Neural progenitor cell (in vitro differentiated cells): ENCODE data around the gene NR4A1. TPM values are rescaled to one million over a fixed set of nuclear protein-coding genes. Genes with fewer than 3 reads are reported as not detected.

ENCODE experiments used
- DNase-seq: peaks from one replicate; pipeline ENCODE4 v3.0.0-alpha.2; 2016; ENCODE audit warnings: low spot score
- H2AFZ ChIP-seq: fragments of 200-600 bp; sonication (generic); replicated peaks from 2 replicates; pipeline ENCODE4 v1.6.1; 2016; ENCODE audit warnings: antibody characterized with exemption
- H3F3A ChIP-seq: fragments of 200-600 bp; sonication (generic); 2 replicates; pipeline ENCODE4 v1.6.1; 2016; ENCODE audit warnings: antibody characterized with exemption, low read depth
- H3K27ac ChIP-seq: fragments of 200-600 bp; sonication (generic); 2 replicates; pipeline ENCODE4 v1.5.1; 2016; ENCODE audit warnings: mild to moderate bottlenecking
- H3K27me3 ChIP-seq: fragments of 200-600 bp; sonication (generic); 2 replicates; pipeline ENCODE4 v1.6.1; 2016; ENCODE audit warnings: mild to moderate bottlenecking, moderate library complexity
- H3K36me3 ChIP-seq: fragments of 200-600 bp; sonication (generic); 2 replicates; pipeline ENCODE4 v1.5.1; 2016
- H3K4me1 ChIP-seq: fragments of 200-600 bp; sonication (generic); 2 replicates; pipeline ENCODE4 v1.6.1; 2016; ENCODE audit warnings: mixed run types
- H3K4me2 ChIP-seq: fragments of 200-600 bp; sonication (generic); 2 replicates; pipeline ENCODE4 v1.6.1; 2016
- H3K4me3 ChIP-seq: fragments of 200-600 bp; sonication (generic); 2 replicates; pipeline ENCODE4 v1.5.1; 2016
- H3K79me2 ChIP-seq: fragments of 200-600 bp; sonication (generic); 2 replicates; pipeline ENCODE4 v1.6.1; 2016; ENCODE audit warnings: low read depth
- H3K9ac ChIP-seq: fragments of 200-600 bp; sonication (generic); 2 replicates; pipeline ENCODE4 v1.6.1; 2016
- H3K9me3 ChIP-seq: fragments of 200-600 bp; sonication (generic); 2 replicates; pipeline ENCODE4 v1.5.1; 2016; ENCODE audit warnings: low read depth
- H4K20me1 ChIP-seq: fragments of 200-600 bp; sonication (generic); 2 replicates; pipeline ENCODE4 v1.6.1; 2016; ENCODE audit warnings: low read depth
- H3K27ac Mint-ChIP-seq: 3 replicates; pipeline ENCODE4 v1.8.0; 2021; ENCODE audit warnings: mixed read lengths
- H3K27me3 Mint-ChIP-seq: 2 replicates; pipeline ENCODE4 v1.8.0; 2022; ENCODE audit warnings: low read depth, mild to moderate bottlenecking, inconsistent platforms, moderate library complexity, mixed read lengths; ENCODE audit not compliant: insufficient read depth
- H3K36me3 Mint-ChIP-seq: 3 replicates; pipeline ENCODE4 v1.8.0; 2021; ENCODE audit warnings: mixed read lengths
- H3K4me1 Mint-ChIP-seq: 3 replicates; pipeline ENCODE4 v1.8.0; 2021; ENCODE audit warnings: mixed read lengths
- H3K4me3 Mint-ChIP-seq: 3 replicates; pipeline ENCODE4 v1.8.0; 2021; ENCODE audit warnings: mild to moderate bottlenecking, moderate library complexity, mixed read lengths
- H3K9me3 Mint-ChIP-seq: 3 replicates; pipeline ENCODE4 v1.8.0; 2020; ENCODE audit warnings: mixed read lengths
- EZH2 ChIP-seq: fragments of 200-600 bp; sonication (generic); IDR thresholded peaks from 2 replicates; pipeline ENCODE4 v1.6.1; 2017; ENCODE audit warnings: antibody characterized with exemption, mild to moderate bottlenecking, moderate library complexity
- EZH2phosphoT487 ChIP-seq: fragments of 200-600 bp; sonication (generic); IDR thresholded peaks from 2 replicates; pipeline ENCODE4 v1.6.1; 2017; ENCODE audit warnings: antibody characterized with exemption
- total RNA-seq: library from RNA; depleted of rRNA; stranded (reverse); fragments of >200 nt; gene quantifications from 2 replicates; pipeline ENCODE4 v1.2.3, GENCODE V29; 2015; ENCODE audit warnings: low replicate concordance
- TF ChIP-seq, protein P1 (sequence below): fragments of 200-600 bp; sonication (generic); IDR thresholded peaks from 2 replicates; pipeline ENCODE4 v1.5.1; 2017; ENCODE audit warnings: antibody characterized with exemption, mild to moderate bottlenecking

Gene NR4A1
- total RNA-seq, 1 donor from 2014 or later = 8.2 TPM

- Mint-ChIP-seq H3K4me3 (peak overlapping the region; percentile 71), H3K36me3 (no peaks in the 10 kb centered on the region)
- peak overlapping the region; percentile 49 for H3K4me2 ChIP-seq
Measured at GRCh38 chr12:52020539-52021336, 30.5 kb upstream of the NR4A1 start.

GRCh38 chr12:52022841-52023181 is 28.4 kb upstream of the NR4A1 start:
- H3K79me2 ChIP-seq = no peaks in the 10 kb centered on the region
- H3K27me3 Mint-ChIP-seq = peaks cover 19% of the 10 kb centered on the region
- no peak overlapping the region for H3K9ac ChIP-seq
- DNase-seq = peak; percentile 63
- peak overlapping the region; percentile 46 for H3K4me3 ChIP-seq
- H2AFZ ChIP-seq = peak overlapping the region; percentile 92
- no peaks in the 10 kb centered on the region for H3K36me3 Mint-ChIP-seq
- no peak for TF ChIP-seq EZH2phosphoT487
- TF ChIP-seq, protein P1, sequence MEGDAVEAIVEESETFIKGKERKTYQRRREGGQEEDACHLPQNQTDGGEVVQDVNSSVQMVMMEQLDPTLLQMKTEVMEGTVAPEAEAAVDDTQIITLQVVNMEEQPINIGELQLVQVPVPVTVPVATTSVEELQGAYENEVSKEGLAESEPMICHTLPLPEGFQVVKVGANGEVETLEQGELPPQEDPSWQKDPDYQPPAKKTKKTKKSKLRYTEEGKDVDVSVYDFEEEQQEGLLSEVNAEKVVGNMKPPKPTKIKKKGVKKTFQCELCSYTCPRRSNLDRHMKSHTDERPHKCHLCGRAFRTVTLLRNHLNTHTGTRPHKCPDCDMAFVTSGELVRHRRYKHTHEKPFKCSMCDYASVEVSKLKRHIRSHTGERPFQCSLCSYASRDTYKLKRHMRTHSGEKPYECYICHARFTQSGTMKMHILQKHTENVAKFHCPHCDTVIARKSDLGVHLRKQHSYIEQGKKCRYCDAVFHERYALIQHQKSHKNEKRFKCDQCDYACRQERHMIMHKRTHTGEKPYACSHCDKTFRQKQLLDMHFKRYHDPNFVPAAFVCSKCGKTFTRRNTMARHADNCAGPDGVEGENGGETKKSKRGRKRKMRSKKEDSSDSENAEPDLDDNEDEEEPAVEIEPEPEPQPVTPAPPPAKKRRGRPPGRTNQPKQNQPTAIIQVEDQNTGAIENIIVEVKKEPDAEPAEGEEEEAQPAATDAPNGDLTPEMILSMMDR = no peak
- TF ChIP-seq EZH2 = peak; percentile 69
- peak overlapping the region; percentile 78 for H3K4me2 ChIP-seq
- H3K4me1 Mint-ChIP-seq = peaks cover 47% of the 10 kb centered on the region
- no peaks in the 10 kb centered on the region for H4K20me1 ChIP-seq
- H3K9me3 ChIP-seq = no peaks in the 10 kb centered on the region
- peaks cover 13% of the 10 kb centered on the region for H3K4me1 ChIP-seq
- H3F3A ChIP-seq = peaks cover 23% of the 10 kb centered on the region
- H3K9me3 Mint-ChIP-seq = no peaks in the 10 kb centered on the region
- H3K27me3 ChIP-seq = peaks cover 48% of the 10 kb centered on the region
- H3K27ac Mint-ChIP-seq = no peak overlapping the region
- peak overlapping the region; percentile 83 for H3K4me3 Mint-ChIP-seq
- H3K27ac ChIP-seq = no peak overlapping the region
- H3K36me3 ChIP-seq = no peaks in the 10 kb centered on the region

More at GRCh38 chr12:52020539-52021336, 30.5 kb upstream of the NR4A1 start:
- peaks cover under 1% of the 10 kb centered on the region for H3K4me1 ChIP-seq
- peak; percentile 85 for DNase-seq
- H3K27ac ChIP-seq = no peak overlapping the region
- Mint-ChIP-seq H3K9me3 (no peaks in the 10 kb centered on the region), H3K4me1 (peaks cover 37% of the 10 kb centered on the region), H3K27me3 (peaks cover 17% of the 10 kb centered on the region), H3K27ac (no peak overlapping the region)
- peaks cover 14% of the 10 kb centered on the region for H3F3A ChIP-seq
- no peak for TF ChIP-seq EZH2phosphoT487
- TF ChIP-seq, protein P1 = peak; percentile 84
- H3K79me2 ChIP-seq = no peaks in the 10 kb centered on the region
- H3K4me3 ChIP-seq = no peak overlapping the region
- H3K36me3 ChIP-seq = no peaks in the 10 kb centered on the region
- no peaks in the 10 kb centered on the region for H4K20me1 ChIP-seq
- peak overlapping the region; percentile 68 for H2AFZ ChIP-seq
- peaks cover 67% of the 10 kb centered on the region for H3K27me3 ChIP-seq
- H3K9ac ChIP-seq = no peak overlapping the region
- H3K9me3 ChIP-seq = no peaks in the 10 kb centered on the region

GRCh38 chr12:52023182-52023975 is 27.9 kb upstream of the NR4A1 start:
- Histone ChIP-seq H2AFZ (peak overlapping the region; percentile 92), H3K9me3 (no peaks in the 10 kb centered on the region), H3K27ac (no peak overlapping the region), H3K4me2 (peak overlapping the region; percentile 78), H3K4me1 (peaks cover 13% of the 10 kb centered on the region), H3K9ac (no peak overlapping the region), H3K79me2 (no peaks in the 10 kb centered on the region), H3F3A (peaks cover 23% of the 10 kb centered on the region), H3K27me3 (peaks cover 48% of the 10 kb centered on the region), H3K36me3 (no peaks in the 10 kb centered on the region), H3K4me3 (peak overlapping the region; percentile 46), H4K20me1 (no peaks in the 10 kb centered on the region)
- H3K4me1 Mint-ChIP-seq = peaks cover 46% of the 10 kb centered on the region
- no peaks in the 10 kb centered on the region for H3K36me3 Mint-ChIP-seq
- no peaks in the 10 kb centered on the region for H3K9me3 Mint-ChIP-seq
- TF ChIP-seq EZH2 (peak; percentile 22), EZH2phosphoT487 (peak; percentile 34)
- TF ChIP-seq, protein P1 = peak; percentile 99
- no peak overlapping the region for H3K27ac Mint-ChIP-seq
- peak; percentile 89 for DNase-seq
- H3K4me3 Mint-ChIP-seq = peak overlapping the region; percentile 84
- H3K27me3 Mint-ChIP-seq = peaks cover 19% of the 10 kb centered on the region
